Tibial artery (tissue), 4 donors: ENCODE measurements around the gene ABCB9.
"Not testable (repeated sequence)": the region's sequence is repeated elsewhere in the genome, so short reads cannot be mapped to it uniquely, and the experiment has no call there.

ENCODE experiments used
- DNase-seq, 2 donors: peaks; one replicate each; pipeline ENCODE4 v3.0.0-alpha.2; 2019
- H3K27ac ChIP-seq, 2 donors: fragments of 200-600 bp; sonication (generic) in 1 of 2; 1 replicate in 1 of 2; 2 replicates in 1 of 2; pipeline ENCODE4 v1.5.1; 2018 to 2019; ENCODE audit warnings: mild to moderate bottlenecking in 1 of 2
- H3K27me3 ChIP-seq, 2 donors: fragments of 200-600 bp; sonication (generic) in 1 of 2; one replicate each; pipeline versions ENCODE4 v1.5.1 to v1.6.0; 2016 to 2019
- H3K36me3 ChIP-seq, 3 donors: fragments of 200-600 bp; sonication (generic) in 2 of 3; one replicate each; pipeline ENCODE4 v1.5.1; 2016 to 2019; ENCODE audit warnings: mild to moderate bottlenecking in 2 of 3
- H3K4me1 ChIP-seq, 4 donors: fragments of 200-600 bp; sonication (generic) in 2 of 4; 1 replicate in 3 of 4; 2 replicates in 1 of 4; pipeline ENCODE4 v1.5.1; 2016 to 2019
- H3K4me3 ChIP-seq, 2 donors: fragments of 200-600 bp; sonication (generic) in 1 of 2; 1 replicate in 1 of 2; 2 replicates in 1 of 2; pipeline ENCODE4 v1.5.1; 2018 to 2019; ENCODE audit warnings: mild to moderate bottlenecking in 2 of 2
- H3K9me3 ChIP-seq, 3 donors: fragments of 200-600 bp; sonication (generic) in 1 of 3; one replicate each; pipeline ENCODE4 v1.5.1; 2016 to 2019
- CTCF ChIP-seq, 2 experiments: fragments of 200-600 bp in 1 of 2; fragments of 450-650 bp in 1 of 2; IDR thresholded peaks; one replicate each; pipeline ENCODE4 v1.5.1; 2017 to 2019; ENCODE audit warnings: antibody characterized with exemption in 2 of 2, mild to moderate bottlenecking in 1 of 2, moderate library complexity in 1 of 2
- intact Hi-C: fragments of 100-400 bp; cut with DNase I; formaldehyde crosslinking; loops from one replicate; pipeline ENCODE4 v1.15.0; 2023; ENCODE audit warnings: low total_unique reads

ABCB9 gene

GRCh38 chr12:122918827-122919226 is 47.4 kb downstream of the ABCB9 start:
- intact Hi-C loops = no loop called here
- H3K27ac ChIP-seq = no peak overlapping the region
- no peak for DNase-seq

GRCh38 chr12:122917507-122918121 is 48.6 kb downstream of the ABCB9 start:
- Histone ChIP-seq H3K9me3 (no peaks in the 10 kb centered on the region), H3K4me3 (no peak overlapping the region), H3K36me3 (no peaks in the 10 kb centered on the region), H3K4me1 (peaks cover 0 to 14% (median 13%) of the 10 kb centered on the region in 4 donors), H3K27ac (peak overlapping the region; percentile 8 to 56), H3K27me3 (no peaks in the 10 kb centered on the region)
- no peak for TF ChIP-seq CTCF (IDR thresholded peaks at IDR 0.05)
- intact Hi-C loops = no loop called here
- DNase-seq = peak in 1 of 2 donors; percentile 72

More at GRCh38 chr12:122918827-122919226, 47.4 kb downstream of the ABCB9 start:
- no peak overlapping the region for H3K4me3 ChIP-seq
- TF ChIP-seq CTCF (IDR thresholded peaks at IDR 0.05) = no peak
- no peaks in the 10 kb centered on the region for H3K27me3 ChIP-seq
- H3K9me3 ChIP-seq = no peaks in the 10 kb centered on the region
- H3K4me1 ChIP-seq = peaks cover 0 to 14% (median 13%) of the 10 kb centered on the region in 4 donors
- no peaks in the 10 kb centered on the region for H3K36me3 ChIP-seq

- Histone ChIP-seq H3K9me3 (no peaks in the 10 kb centered on the region), H3K27ac (no peak overlapping the region), H3K4me1 (peaks cover 0 to 4% (median 0%) of the 10 kb centered on the region in 4 donors), H3K4me3 (no peak overlapping the region), H3K27me3 (no peaks in the 10 kb centered on the region), H3K36me3 (no peaks in the 10 kb centered on the region)
- no peak for DNase-seq
- intact Hi-C loops = no loop called here
- no peak for TF ChIP-seq CTCF (IDR thresholded peaks at IDR 0.05)
These were observed 56.6 kb downstream of the ABCB9 start for GRCh38 chr12:122909442-122910288.

GRCh38 chr12:122908915-122909314 is 57.3 kb downstream of the ABCB9 start:
- H3K4me1 ChIP-seq = peaks cover 0 to 4% (median 0%) of the 10 kb centered on the region in 4 donors
- intact Hi-C loops = no loop called here
- H3K27me3 ChIP-seq = no peaks in the 10 kb centered on the region
- no peak overlapping the region for H3K27ac ChIP-seq
- TF ChIP-seq CTCF (IDR thresholded peaks at IDR 0.05) = no peak
- H3K4me3 ChIP-seq = no peak overlapping the region
- H3K9me3 ChIP-seq = no peaks in the 10 kb centered on the region
- no peaks in the 10 kb centered on the region for H3K36me3 ChIP-seq
- DNase-seq = peak in 1 of 2 donors; percentile 1

- H3K27me3 ChIP-seq, H3K4me3 ChIP-seq, H3K9me3 ChIP-seq, H3K27ac ChIP-seq, H3K36me3 ChIP-seq, intact Hi-C loops, DNase-seq, H3K4me1 ChIP-seq: not testable (repeated sequence)
These were observed 61.0 kb downstream of the ABCB9 start for GRCh38 chr12:122905258-122905657.

- H3K4me1 ChIP-seq = no peaks in the 10 kb centered on the region
- no peak for TF ChIP-seq CTCF (IDR thresholded peaks at IDR 0.05)
- no peak for DNase-seq
- H3K36me3 ChIP-seq = no peaks in the 10 kb centered on the region
- no peaks in the 10 kb centered on the region for H3K27me3 ChIP-seq
- no peak overlapping the region for H3K27ac ChIP-seq
- H3K4me3 ChIP-seq = no peak overlapping the region
- no peaks in the 10 kb centered on the region for H3K9me3 ChIP-seq
- intact Hi-C loops = no loop called here
These were observed 62.6 kb downstream of the ABCB9 start for GRCh38 chr12:122903693-122904034.
